HFFc6 (cell line): Measurements from ENCODE around the gene BECN2. TPM values are rescaled to one million over a fixed set of nuclear protein-coding genes. Genes with fewer than 3 reads are reported as not detected.
A peak's percentile ranks its signal among the peaks of the same experiment; 100 is the strongest.

Experiments
- DNase-seq: peaks from one replicate; pipeline ENCODE4 v3.0.0-alpha.2; 2018
- H3K27ac Mint-ChIP-seq: 2 replicates; pipeline ENCODE4 v1.8.0; 2020; ENCODE audit warnings: mild to moderate bottlenecking, mixed read lengths
- H3K27me3 Mint-ChIP-seq: 2 replicates; pipeline ENCODE4 v1.8.0; 2021; ENCODE audit warnings: mild to moderate bottlenecking, moderate library complexity, mixed read lengths; ENCODE audit not compliant: insufficient read depth
- H3K36me3 Mint-ChIP-seq: 2 replicates; pipeline ENCODE4 v1.8.0; 2021; ENCODE audit warnings: low read depth, mixed read lengths
- H3K4me1 Mint-ChIP-seq: 2 replicates; pipeline ENCODE4 v1.8.0; 2020; ENCODE audit warnings: low read depth, mixed read lengths
- H3K4me3 Mint-ChIP-seq: 2 replicates; pipeline ENCODE4 v1.8.0; 2020; ENCODE audit warnings: mild to moderate bottlenecking, moderate library complexity, mixed read lengths
- H3K9me3 Mint-ChIP-seq: 2 replicates; pipeline ENCODE4 v1.8.0; 2020; ENCODE audit warnings: mild to moderate bottlenecking, mixed read lengths
- total RNA-seq, 6 experiments: library from RNA; stranded (reverse); fragmentation: NEBNext Ultra II Directional; extraction: Animal tissue kit (Norgen Biotek cat#: 25700); gene quantifications; 2 replicates in 1 of 6; 3 replicates in 5 of 6; pipeline ENCODE4 v1.2.3, GENCODE V29; 2021
- TF ChIP-seq, protein P1 (sequence below): fragments of 200-600 bp; sonication (generic); IDR thresholded peaks from 2 replicates; pipeline ENCODE4 v1.5.0; 2021; ENCODE audit warnings: antibody characterized with exemption, mild to moderate bottlenecking

Gene BECN2
- total RNA-seq, 6 experiments from 2014 or later, result not detected

DNA sequence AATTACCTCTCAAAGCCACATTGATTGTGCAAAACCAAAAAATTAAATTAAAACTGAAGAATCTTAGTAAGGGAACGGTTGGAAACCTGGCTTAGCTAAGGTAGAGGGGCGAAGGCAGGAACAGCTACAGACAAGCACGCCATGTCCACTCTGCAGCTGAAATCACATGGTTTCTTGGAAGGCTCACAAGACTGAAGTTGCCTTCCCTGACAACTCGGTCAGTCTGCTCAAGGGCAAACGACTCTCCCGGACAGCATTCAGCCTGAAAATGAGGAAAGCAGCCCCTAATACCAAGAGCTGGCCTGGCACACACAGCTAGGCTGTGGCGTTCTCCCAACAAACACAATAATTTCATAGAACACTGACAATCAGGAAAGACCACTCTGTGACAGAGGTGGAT lies 22.7 kb upstream of the BECN2 start:
- Mint-ChIP-seq H3K9me3 (no peaks in the 10 kb centered on the region), H3K36me3 (peaks cover 5% of the 10 kb centered on the region; the same call in 1 of the 2 replicates), H3K27me3 (peaks cover 10% of the 10 kb centered on the region), H3K4me1 (peaks cover 9% of the 10 kb centered on the region), H3K27ac (no peak overlapping the region), H3K4me3 (no peak overlapping the region)
- no peak for DNase-seq
- TF ChIP-seq, protein P1, sequence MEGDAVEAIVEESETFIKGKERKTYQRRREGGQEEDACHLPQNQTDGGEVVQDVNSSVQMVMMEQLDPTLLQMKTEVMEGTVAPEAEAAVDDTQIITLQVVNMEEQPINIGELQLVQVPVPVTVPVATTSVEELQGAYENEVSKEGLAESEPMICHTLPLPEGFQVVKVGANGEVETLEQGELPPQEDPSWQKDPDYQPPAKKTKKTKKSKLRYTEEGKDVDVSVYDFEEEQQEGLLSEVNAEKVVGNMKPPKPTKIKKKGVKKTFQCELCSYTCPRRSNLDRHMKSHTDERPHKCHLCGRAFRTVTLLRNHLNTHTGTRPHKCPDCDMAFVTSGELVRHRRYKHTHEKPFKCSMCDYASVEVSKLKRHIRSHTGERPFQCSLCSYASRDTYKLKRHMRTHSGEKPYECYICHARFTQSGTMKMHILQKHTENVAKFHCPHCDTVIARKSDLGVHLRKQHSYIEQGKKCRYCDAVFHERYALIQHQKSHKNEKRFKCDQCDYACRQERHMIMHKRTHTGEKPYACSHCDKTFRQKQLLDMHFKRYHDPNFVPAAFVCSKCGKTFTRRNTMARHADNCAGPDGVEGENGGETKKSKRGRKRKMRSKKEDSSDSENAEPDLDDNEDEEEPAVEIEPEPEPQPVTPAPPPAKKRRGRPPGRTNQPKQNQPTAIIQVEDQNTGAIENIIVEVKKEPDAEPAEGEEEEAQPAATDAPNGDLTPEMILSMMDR, result no peak

- TF ChIP-seq, protein P1, result no peak
- DNase-seq, result no peak
- H3K27me3 Mint-ChIP-seq, result peaks cover 2% of the 10 kb centered on the region
- H3K4me1 Mint-ChIP-seq, result no peaks in the 10 kb centered on the region; the same call in 1 of the 2 replicates
- no peaks in the 10 kb centered on the region for H3K9me3 Mint-ChIP-seq
- no peak overlapping the region for H3K4me3 Mint-ChIP-seq
- H3K36me3 Mint-ChIP-seq, result peaks cover 5% of the 10 kb centered on the region; the same call in 1 of the 2 replicates
- no peak overlapping the region for H3K27ac Mint-ChIP-seq
Observed at GRCh38 chr1:241939798-241940197, 17.8 kb upstream of the BECN2 start.

DNA sequence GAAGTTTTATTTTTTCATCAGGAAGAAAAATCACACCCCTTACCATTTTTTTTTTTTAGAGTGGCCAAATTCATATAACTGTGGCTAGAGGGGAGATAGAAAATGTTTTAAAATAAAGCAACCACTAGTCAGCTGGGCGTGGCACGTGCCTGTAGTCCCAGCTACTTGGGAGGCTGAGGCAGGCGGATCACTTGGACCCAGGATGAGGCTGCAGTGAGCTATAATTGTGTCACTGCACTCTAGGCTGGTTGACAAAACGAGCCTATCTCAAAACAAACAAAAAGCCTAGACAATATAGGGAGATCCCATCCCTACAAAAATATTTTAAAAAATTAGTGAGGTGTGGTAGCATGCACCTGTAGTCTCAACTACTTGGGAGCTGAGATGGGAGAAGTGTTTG lies 14.8 kb upstream of the BECN2 start:
- Mint-ChIP-seq H3K4me3 (no peak overlapping the region), H3K9me3 (no peaks in the 10 kb centered on the region), H3K27ac (no peak overlapping the region), H3K4me1 (no peaks in the 10 kb centered on the region; the same call in 1 of the 2 replicates), H3K27me3 (peaks cover 2% of the 10 kb centered on the region), H3K36me3 (peaks cover 5% of the 10 kb centered on the region; the same call in 1 of the 2 replicates)
- DNase-seq, result no peak
- TF ChIP-seq, protein P1, result no peak

- H3K9me3 Mint-ChIP-seq, result no peaks in the 10 kb centered on the region
- peak overlapping the region; percentile 78; the same call in 1 of the 2 replicates for H3K4me3 Mint-ChIP-seq
- no peak overlapping the region for H3K27ac Mint-ChIP-seq
- H3K27me3 Mint-ChIP-seq, result no peaks in the 10 kb centered on the region; the same call in 1 of the 2 replicates
- DNase-seq, result no peak
- H3K36me3 Mint-ChIP-seq, result no peaks in the 10 kb centered on the region; the same call in 1 of the 2 replicates
- TF ChIP-seq, protein P1, result no peak
- no peaks in the 10 kb centered on the region; the same call in 1 of the 2 replicates for H3K4me1 Mint-ChIP-seq
Observed at GRCh38 chr1:241944300-241944699, 13.3 kb upstream of the BECN2 start.

DNA sequence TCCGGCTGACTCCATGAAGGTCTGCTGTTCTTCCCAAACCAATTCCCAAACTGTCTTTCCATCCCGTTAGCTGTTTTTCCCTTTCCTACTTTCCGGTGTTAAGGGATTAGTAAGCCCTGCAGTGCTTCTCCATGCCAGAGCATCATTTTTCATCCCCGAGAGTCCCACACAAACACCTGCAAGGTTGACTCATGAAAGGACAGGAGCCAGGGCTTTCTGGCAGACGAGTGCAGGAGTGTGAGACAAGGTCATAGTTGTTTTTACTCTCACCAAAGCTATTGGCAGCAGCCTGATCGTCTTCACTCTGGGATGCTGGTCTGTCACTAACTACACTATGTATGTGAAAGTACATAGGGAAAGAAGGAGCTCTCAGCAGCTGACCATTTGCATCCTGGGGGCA lies 10.2 kb upstream of the BECN2 start:
- Mint-ChIP-seq H3K9me3 (no peaks in the 10 kb centered on the region), H3K36me3 (no peaks in the 10 kb centered on the region), H3K4me1 (peaks cover 7% of the 10 kb centered on the region; the same call in 1 of the 2 replicates), H3K27ac (no peak overlapping the region), H3K27me3 (no peaks in the 10 kb centered on the region; the same call in 1 of the 2 replicates), H3K4me3 (no peak overlapping the region)
- no peak for DNase-seq
- TF ChIP-seq, protein P1, result no peak

DNA sequence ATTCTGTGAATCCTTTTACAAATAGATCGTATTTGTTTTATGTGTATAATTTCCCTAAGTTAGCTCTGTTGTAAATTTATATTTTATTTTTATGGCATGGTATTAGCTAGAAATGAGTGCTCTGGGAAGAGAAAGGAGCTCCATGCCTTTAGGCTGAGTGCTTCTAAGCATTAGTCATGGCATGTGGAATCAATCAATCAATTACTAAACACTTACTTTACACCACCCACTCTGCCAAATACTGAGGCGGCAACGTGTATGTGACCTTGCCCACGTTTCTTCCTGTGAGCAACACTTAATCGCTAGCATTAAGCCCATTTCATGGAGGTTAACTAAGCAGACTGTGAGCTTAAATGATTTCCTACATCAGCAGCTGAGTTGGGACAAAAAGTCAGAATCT lies 7.2 kb upstream of the BECN2 start:
- H3K9me3 Mint-ChIP-seq, result no peaks in the 10 kb centered on the region
- H3K4me3 Mint-ChIP-seq, result no peak overlapping the region
- peaks cover 7% of the 10 kb centered on the region; the same call in 1 of the 2 replicates for H3K4me1 Mint-ChIP-seq
- no peaks in the 10 kb centered on the region for H3K36me3 Mint-ChIP-seq
- peak overlapping the region; percentile 13; the same call in 1 of the 2 replicates for H3K27ac Mint-ChIP-seq
- TF ChIP-seq, protein P1, result no peak
- peak; percentile 68 for DNase-seq
- H3K27me3 Mint-ChIP-seq, result no peaks in the 10 kb centered on the region; the same call in 1 of the 2 replicates
